Keratinocyte (primary cell): ENCODE results near the gene EBNA1BP2. TPM values are rescaled to one million over a fixed set of nuclear protein-coding genes. Genes with fewer than 3 reads are reported as not detected.

ENCODE experiments used
- polyA plus RNA-seq, 5 experiments: library from polyadenylated mRNA; depleted of rRNA in 3 of 5; stranded (reverse) in 3 of 5; stranded (forward) in 1 of 5; unstranded in 1 of 5; fragments of >200 nt; gene quantifications; 1 replicate in 1 of 5; 2 replicates in 3 of 5; 3 replicates in 1 of 5; pipeline versions ENCODE4 v1.2.1 to v1.2.3, GENCODE V29; 2011 to 2012; ENCODE audit warnings: missing spikeins in 2 of 5, low read depth in 1 of 5, low replicate concordance in 1 of 5
- small RNA-seq, 3 experiments: library from RNA; depleted of rRNA; stranded (forward); fragments of <200 nt; gene quantifications; one replicate each; pipeline ENCODE3, GENCODE V24; 2012; ENCODE audit warnings: low read depth in 3 of 3, low replicate concordance in 1 of 3; ENCODE audit not compliant: insufficient read length in 3 of 3

The EBNA1BP2 gene
- polyA plus RNA-seq, 1 donor (not counting 4 experiments of a cell fraction or from before 2014, with no cell fraction given), result 122 TPM

Small RNAs within 50 kb of the gene (small RNA-seq; reads per million reads assigned to genes)
- 0 reads per million in 3 experiments for gene RNA5SP46

Other genes with a start within 250 kb of the EBNA1BP2 start
- gene SLC2A1, start 213.4 kb downstream of the EBNA1BP2 start, polyA plus RNA-seq, result 580 to 1,115 TPM (median 689 TPM) in 3 replicates
- gene CFAP57, start within 50 bp of the EBNA1BP2 start, polyA plus RNA-seq, result 0.24 to 0.39 TPM (median 0.32 TPM) in 3 replicates
- 0.92 to 2.4 TPM (median 1.0 TPM) in 3 replicates for gene TMEM125, start 97.7 kb upstream of the EBNA1BP2 start, polyA plus RNA-seq
- gene C1orf210, start 113.3 kb upstream of the EBNA1BP2 start, polyA plus RNA-seq, result 4.6 to 6.4 TPM (median 5.6 TPM) in 3 replicates
- gene TIE1, start 128.7 kb upstream of the EBNA1BP2 start, polyA plus RNA-seq, result 0.03 TPM in 1 of 3 replicates, not detected in the others
- gene MPL, start 165.5 kb upstream of the EBNA1BP2 start, polyA plus RNA-seq, result 0.07 TPM in 1 of 3 replicates, not detected in the others
- 13.6 to 102 TPM (median 84.2 TPM) in 3 replicates for gene CDC20, start 186.7 kb upstream of the EBNA1BP2 start, polyA plus RNA-seq
- 277 to 331 TPM (median 283 TPM) in 3 replicates for gene ELOVL1, start 195.7 kb upstream of the EBNA1BP2 start, polyA plus RNA-seq
- gene MED8, start 217.5 kb upstream of the EBNA1BP2 start, polyA plus RNA-seq, result 11.1 to 28.7 TPM (median 14.3 TPM) in 3 replicates
- gene SZT2, start 217.6 kb upstream of the EBNA1BP2 start, polyA plus RNA-seq, result 5.9 to 6.7 TPM (median 6.1 TPM) in 3 replicates